ENCODE results near the gene ELF4. TPM values are rescaled to one million over a fixed set of nuclear protein-coding genes. Genes with fewer than 3 reads are reported as not detected.

ELF4 gene
- total and polyA plus RNA-seq, 9 of the 15 experiments (the other 6 are each of a cell fraction or from before 2014, with no cell fraction given), result 5.9 to 55.8 (median 25.2) TPM

- no peak for TF ChIP-seq THAP7 (CRISPR knock-in tag; IDR thresholded peaks at IDR 0.05)
- peak; percentile 46; the same call in 1 of the 2 replicates for TF ChIP-seq ARID1B (IDR thresholded peaks at IDR 0.05)
- no peak for TF ChIP-seq ZNF444 (CRISPR knock-in tag; IDR thresholded peaks at IDR 0.05)
- TF ChIP-seq ZNF583 (CRISPR knock-in tag; IDR thresholded peaks at IDR 0.05), result no peak
- TF ChIP-seq PYGO2 (tag; IDR thresholded peaks at IDR 0.05), result no peak
- TF ChIP-seq RBBP5 (IDR thresholded peaks at IDR 0.05; ENCODE audit: borderline replicate concordance, insufficient read depth, low read length, poor library complexity, severe bottlenecking), result no peak
- TF ChIP-seq, protein P1, sequence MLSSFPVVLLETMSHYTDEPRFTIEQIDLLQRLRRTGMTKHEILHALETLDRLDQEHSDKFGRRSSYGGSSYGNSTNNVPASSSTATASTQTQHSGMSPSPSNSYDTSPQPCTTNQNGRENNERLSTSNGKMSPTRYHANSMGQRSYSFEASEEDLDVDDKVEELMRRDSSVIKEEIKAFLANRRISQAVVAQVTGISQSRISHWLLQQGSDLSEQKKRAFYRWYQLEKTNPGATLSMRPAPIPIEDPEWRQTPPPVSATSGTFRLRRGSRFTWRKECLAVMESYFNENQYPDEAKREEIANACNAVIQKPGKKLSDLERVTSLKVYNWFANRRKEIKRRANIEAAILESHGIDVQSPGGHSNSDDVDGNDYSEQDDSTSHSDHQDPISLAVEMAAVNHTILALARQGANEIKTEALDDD (IDR thresholded peaks at IDR 0.05), result peak; percentile 30; the same call in 1 of the 2 replicates
- TF ChIP-seq SPI1 (IDR thresholded peaks at IDR 0.05; ENCODE audit: borderline replicate concordance, low read depth, low read length), result peak; percentile 95
- TF ChIP-seq, protein P2, sequence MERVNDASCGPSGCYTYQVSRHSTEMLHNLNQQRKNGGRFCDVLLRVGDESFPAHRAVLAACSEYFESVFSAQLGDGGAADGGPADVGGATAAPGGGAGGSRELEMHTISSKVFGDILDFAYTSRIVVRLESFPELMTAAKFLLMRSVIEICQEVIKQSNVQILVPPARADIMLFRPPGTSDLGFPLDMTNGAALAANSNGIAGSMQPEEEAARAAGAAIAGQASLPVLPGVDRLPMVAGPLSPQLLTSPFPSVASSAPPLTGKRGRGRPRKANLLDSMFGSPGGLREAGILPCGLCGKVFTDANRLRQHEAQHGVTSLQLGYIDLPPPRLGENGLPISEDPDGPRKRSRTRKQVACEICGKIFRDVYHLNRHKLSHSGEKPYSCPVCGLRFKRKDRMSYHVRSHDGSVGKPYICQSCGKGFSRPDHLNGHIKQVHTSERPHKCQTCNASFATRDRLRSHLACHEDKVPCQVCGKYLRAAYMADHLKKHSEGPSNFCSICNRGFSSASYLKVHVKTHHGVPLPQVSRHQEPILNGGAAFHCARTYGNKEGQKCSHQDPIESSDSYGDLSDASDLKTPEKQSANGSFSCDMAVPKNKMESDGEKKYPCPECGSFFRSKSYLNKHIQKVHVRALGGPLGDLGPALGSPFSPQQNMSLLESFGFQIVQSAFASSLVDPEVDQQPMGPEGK (CRISPR knock-in tag; IDR thresholded peaks at IDR 0.05; ENCODE audit: borderline replicate concordance), result no peak
- TF ChIP-seq FUS (optimal IDR thresholded peaks at IDR 0.05; ENCODE audit: low read depth, low read length), result no peak
- TF ChIP-seq ZNF644 (tag; IDR thresholded peaks at IDR 0.05; ENCODE audit: low read depth), result no peak
- no peak for TF ChIP-seq ZNF589 (CRISPR knock-in tag; IDR thresholded peaks at IDR 0.05; ENCODE audit: low read depth)
- no peak for TF ChIP-seq DIDO1 (tag; IDR thresholded peaks at IDR 0.05; ENCODE audit: low read depth)
- TF ChIP-seq GATAD2A (IDR thresholded peaks at IDR 0.05), result no peak
- no peak for TF ChIP-seq HMG20B (CRISPR knock-in tag; IDR thresholded peaks at IDR 0.05)
- 0 out of 4 replicates have a peak, but pooled peaks of 1 of the 2 experiments have one; percentile 16 for TF ChIP-seq RAD21 (CRISPR knock-in tag; conservative IDR thresholded peaks at IDR 0.05 in 1 of 2, IDR thresholded peaks at IDR 0.05 in 1 of 2)
These were observed 29.3 kb upstream of the ELF4 start (continued) for GRCh38 chrX:130139474-130140201.

Data from K562 (cell line).